HAP-1 (cell line): ENCODE measurements around the gene ALDH9A1.
"Not testable (repeated sequence)": the region's sequence is repeated elsewhere in the genome, so short reads cannot be mapped to it uniquely, and the experiment has no call there.

Experiments
- DNase-seq, 2 experiments: peaks; one replicate each; pipeline ENCODE4 v3.0.0-alpha.2; 2016 to 2020; ENCODE audit warnings: low spot score in 2 of 2
- H3K27me3 ChIP-seq: fragments of 250-450 bp; sonication (Bioruptor Pico); 2 replicates; pipeline ENCODE4 v1.5.1; 2020; ENCODE audit warnings: low read depth, mild to moderate bottlenecking, moderate library complexity
- H3K36me3 ChIP-seq: fragments of 250-450 bp; sonication (Bioruptor Pico); replicated peaks from 2 replicates; pipeline ENCODE4 v1.5.1; 2020; ENCODE audit warnings: mild to moderate bottlenecking
- H3K4me1 ChIP-seq: fragments of 250-450 bp; sonication (Bioruptor Pico); 2 replicates; pipeline ENCODE4 v1.5.1; 2020; ENCODE audit warnings: mild to moderate bottlenecking
- H3K4me3 ChIP-seq: fragments of 250-450 bp; sonication (Bioruptor Pico); 2 replicates; pipeline ENCODE4 v1.5.1; 2020; ENCODE audit warnings: mild to moderate bottlenecking, moderate library complexity
- H3K9me3 ChIP-seq: fragments of 250-450 bp; sonication (Bioruptor Pico); 2 replicates; pipeline ENCODE4 v1.5.1; 2020; ENCODE audit warnings: mild to moderate bottlenecking, moderate library complexity
- in situ Hi-C: fragments of 300-500 bp; cut with MboI; formaldehyde crosslinking; loops from 3 replicates; pipeline ENCODE4 v1.14.3; 2020; ENCODE audit warnings: low sequenced_read_pairs, inconsistent platforms, mixed read lengths

ALDH9A1 gene

DNA sequence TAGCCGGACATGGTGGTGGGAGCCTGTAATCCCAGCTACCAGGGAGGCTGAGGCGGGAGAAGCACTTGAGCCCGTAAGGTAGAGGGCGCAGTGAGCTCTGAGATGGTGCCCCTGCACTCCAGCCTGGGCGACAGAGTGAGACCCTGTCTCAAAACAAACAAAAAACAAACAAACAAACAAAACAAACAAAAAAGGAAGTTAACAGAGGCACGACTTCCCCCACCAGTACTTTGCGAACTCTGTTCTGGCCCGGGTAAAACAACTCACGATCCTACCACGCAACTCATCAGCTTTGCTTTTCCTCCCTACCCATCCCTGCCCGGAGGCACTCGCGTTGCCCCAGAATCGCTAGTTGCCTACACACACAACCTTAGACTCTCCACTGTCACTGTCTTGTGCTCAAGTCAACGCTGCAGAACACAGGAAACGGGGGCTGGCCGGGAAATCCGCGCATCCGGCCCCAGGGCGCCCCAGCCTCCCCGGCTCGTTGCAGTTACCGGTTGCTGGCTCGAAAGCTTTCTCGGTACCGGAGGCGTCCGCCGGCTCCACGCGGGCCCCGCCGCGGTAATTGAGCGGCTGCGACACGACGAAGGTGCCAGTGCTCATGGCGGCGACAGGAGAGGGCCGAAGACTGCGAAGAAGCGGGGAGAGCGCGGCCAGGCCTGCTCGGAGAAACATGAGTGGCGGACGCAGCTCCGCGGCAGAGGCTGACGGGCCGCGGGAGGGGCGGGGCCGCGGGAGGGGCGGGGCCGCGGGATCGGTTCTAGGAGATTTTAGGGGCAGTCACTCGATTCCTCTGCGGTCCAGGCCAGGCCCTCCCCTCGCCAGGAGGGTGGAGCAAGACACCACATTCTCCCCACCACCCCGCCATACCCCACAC lies at the start of gene ALDH9A1:
Gene ALDH9A1 (minus strand): TSS at position 682 of the 880 bp plus-strand sequence. CDS start 4 bp downstream, at position 678.
- peak within 1 kb of the TSS; percentile 66 for H3K4me3 ChIP-seq
- peaks cover 5% of the 10 kb centered on the region; the same call in 1 of the 2 replicates for H3K36me3 ChIP-seq
- in situ Hi-C loops = no loop called here
- no peaks in the 10 kb centered on the region for H3K9me3 ChIP-seq
- H3K4me1 ChIP-seq = peaks cover 18% of the 10 kb centered on the region
- peak; percentile 90 to 96 for DNase-seq
- no peaks in the 10 kb centered on the region; the same call in 1 of the 2 replicates for H3K27me3 ChIP-seq

DNA sequence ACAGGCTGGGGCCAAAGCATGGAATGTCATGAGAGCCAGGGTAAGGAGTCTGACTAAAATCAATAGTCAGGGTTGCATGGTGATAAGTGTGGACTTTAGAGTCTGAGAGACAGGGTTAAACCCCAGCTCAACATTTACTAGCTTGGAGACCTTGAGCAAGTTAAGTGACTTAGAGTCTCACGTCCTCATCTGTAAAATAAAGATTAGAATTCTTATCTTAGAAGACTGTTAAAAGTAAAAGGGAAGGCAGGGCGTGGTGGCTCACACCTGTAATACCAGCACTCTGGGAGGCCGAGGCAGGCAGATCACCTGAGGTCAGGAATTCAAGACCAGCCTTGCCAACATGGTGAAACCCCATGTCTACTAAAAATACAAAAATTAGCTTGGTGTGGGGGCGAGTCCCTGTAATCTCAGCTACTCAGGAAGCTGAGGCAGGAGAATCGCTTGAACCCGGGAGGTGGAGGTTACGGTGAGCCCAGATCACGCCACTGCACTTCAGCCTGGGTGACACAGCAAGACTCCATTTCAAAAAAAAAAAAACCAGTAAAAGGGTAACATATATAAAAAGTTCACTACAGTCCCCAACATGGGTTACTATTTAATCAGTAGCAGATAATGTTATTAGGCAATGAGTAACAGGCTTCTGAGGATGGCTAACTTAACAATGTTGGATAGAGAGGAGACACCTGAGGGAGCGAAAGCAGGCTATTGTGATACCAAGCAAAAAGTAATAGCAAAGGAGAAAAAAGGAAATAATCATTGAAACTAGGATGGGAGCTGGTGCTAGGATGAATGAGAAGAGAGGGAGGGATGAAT lies 49.5 kb upstream of the ALDH9A1 start:
- Histone ChIP-seq H3K27me3 (no peaks in the 10 kb centered on the region), H3K4me1 (no peaks in the 10 kb centered on the region), H3K4me3 (no peak overlapping the region), H3K36me3 (peaks cover 8% of the 10 kb centered on the region), H3K9me3 (no peaks in the 10 kb centered on the region)
- in situ Hi-C loops = no loop called here
- DNase-seq = no peak

DNA sequence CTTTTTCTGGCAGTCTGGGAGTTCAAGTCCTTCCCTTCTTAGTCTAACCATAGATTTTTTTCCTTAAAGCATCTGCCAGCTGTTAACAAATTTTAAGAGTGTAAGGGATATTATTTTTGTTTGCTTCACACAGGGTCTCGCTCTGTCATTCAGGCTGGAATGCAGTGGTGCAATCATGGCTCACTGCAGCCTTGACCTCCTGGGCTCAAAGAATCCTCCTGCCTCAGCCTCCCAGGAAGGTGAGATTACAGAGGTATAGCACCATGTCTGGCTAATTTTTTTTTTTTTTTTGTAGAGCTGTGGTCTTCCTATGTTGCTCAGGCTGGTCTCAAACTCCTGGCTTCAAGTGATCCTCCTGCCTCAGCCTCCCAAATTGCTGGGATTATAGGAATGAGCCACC lies 46.6 kb upstream of the ALDH9A1 start:
- in situ Hi-C loops, H3K4me3 ChIP-seq, H3K27me3 ChIP-seq, H3K4me1 ChIP-seq, H3K9me3 ChIP-seq, DNase-seq: not testable (repeated sequence)
- peaks cover 24% of the 10 kb centered on the region for H3K36me3 ChIP-seq

DNA sequence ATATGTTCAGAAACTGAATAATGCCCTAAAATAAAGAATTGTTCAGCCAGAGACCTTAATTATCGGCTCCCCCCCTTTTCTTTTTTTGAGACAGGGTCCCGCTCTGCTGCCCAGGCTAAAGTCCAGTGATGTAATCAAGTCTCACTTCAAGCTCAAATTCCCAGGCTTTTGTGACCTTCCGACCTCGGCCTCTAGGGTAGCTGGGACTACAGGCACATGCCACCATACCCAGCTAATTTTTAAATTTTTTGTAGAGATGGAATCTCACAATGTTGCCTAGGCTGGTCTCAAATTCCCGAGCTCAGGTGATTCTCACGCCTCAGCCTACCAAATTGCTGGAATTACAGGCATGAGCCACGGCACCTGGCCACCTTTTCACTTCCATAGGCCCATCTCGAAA lies 43.8 kb upstream of the ALDH9A1 start:
- no peak for DNase-seq
- Histone ChIP-seq H3K36me3 (peaks cover 33% of the 10 kb centered on the region), H3K4me1 (no peaks in the 10 kb centered on the region), H3K9me3 (no peaks in the 10 kb centered on the region), H3K27me3 (no peaks in the 10 kb centered on the region), H3K4me3 (no peak overlapping the region)
- in situ Hi-C loops = no loop called here

DNA sequence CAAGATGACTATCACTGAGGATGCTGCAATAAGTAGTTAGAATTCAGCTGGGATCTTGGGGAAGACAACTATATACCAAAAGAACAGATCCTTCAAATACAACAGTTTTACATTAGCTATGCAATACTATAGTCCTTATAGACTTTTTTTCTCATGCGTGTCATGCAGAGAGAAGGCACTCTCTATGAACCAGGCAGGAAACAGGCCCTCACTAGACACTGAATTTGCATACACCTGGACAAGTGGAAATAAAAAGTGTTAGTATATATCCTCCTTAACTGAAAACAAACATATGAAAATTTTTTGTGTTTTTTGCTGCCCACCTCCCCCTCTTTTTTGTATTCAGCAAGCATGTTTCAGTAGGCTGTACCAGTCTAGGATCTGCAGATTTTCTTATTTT lies 40.4 kb upstream of the ALDH9A1 start:
- H3K4me1 ChIP-seq = no peaks in the 10 kb centered on the region
- no peak overlapping the region for H3K4me3 ChIP-seq
- no peaks in the 10 kb centered on the region for H3K27me3 ChIP-seq
- no peak for DNase-seq
- H3K36me3 ChIP-seq = peaks cover 28% of the 10 kb centered on the region
- in situ Hi-C loops = no loop called here
- H3K9me3 ChIP-seq = no peaks in the 10 kb centered on the region

DNA sequence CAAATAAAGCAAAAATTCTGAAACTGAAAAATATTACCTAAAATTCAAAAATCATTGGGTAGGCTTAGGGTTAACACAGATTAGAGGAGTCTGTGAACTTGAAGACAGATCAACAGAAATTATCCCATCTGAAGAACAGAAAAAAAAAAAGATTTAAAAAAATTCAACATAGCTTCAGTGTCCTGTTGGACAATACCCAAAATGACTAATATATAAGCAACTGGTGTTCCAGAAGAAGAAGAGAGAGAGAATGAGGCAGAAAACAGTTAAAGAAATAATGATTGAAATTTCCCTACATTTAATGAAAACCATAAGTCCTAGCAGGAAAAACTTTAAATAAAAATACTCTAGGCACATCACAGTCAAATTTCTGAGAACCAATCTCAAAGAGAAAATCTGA lies 38.8 kb upstream of the ALDH9A1 start:
- DNase-seq = no peak
- H3K4me1 ChIP-seq = no peaks in the 10 kb centered on the region
- no peak overlapping the region for H3K4me3 ChIP-seq
- no peaks in the 10 kb centered on the region for H3K9me3 ChIP-seq
- no peaks in the 10 kb centered on the region for H3K27me3 ChIP-seq
- H3K36me3 ChIP-seq = peaks cover 28% of the 10 kb centered on the region
- in situ Hi-C loops = no loop called here

DNA sequence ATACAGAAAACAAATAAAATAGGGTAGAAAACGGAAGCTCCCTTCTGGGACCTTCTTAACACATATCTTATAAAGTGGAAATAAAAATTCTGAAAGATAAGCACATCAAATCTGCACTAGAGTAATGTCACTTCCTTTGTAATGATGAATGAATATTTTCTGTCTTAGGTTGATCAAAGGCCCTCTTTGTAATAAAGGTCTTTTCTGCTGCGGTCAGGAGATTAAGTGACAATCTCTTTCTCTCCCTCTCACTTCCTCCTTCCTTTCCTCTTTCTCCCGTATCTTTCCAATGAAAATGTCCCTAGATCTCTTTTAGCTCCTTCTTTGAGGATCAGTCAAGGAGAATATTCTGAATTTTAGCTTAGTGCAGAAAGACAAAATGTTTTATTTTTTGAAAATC lies 36.5 kb upstream of the ALDH9A1 start:
- no peaks in the 10 kb centered on the region for H3K4me1 ChIP-seq
- in situ Hi-C loops = no loop called here
- no peak overlapping the region for H3K4me3 ChIP-seq
- no peaks in the 10 kb centered on the region for H3K9me3 ChIP-seq
- H3K36me3 ChIP-seq = peaks cover 15% of the 10 kb centered on the region
- no peaks in the 10 kb centered on the region for H3K27me3 ChIP-seq
- DNase-seq = no peak

DNA sequence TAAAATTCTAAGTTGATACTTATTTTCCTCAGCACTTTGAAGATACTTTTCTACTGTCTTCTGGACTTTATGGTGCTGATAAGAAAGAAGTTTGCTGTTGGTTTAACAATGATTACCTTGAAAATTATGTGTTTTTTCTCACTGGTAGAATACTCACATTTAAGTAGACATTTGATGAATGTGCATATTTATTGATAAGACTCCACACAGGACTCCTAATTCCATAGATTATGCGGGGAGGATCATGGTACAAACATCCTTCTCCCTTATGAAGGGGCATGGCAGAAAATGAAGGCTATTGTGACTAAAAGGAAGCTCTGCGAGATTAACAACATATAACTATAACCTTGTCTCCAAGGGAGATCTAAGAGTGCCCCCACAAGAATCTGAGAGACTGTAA lies 28.5 kb upstream of the ALDH9A1 start:
- in situ Hi-C loops = no loop called here
- no peaks in the 10 kb centered on the region for H3K9me3 ChIP-seq

DNA sequence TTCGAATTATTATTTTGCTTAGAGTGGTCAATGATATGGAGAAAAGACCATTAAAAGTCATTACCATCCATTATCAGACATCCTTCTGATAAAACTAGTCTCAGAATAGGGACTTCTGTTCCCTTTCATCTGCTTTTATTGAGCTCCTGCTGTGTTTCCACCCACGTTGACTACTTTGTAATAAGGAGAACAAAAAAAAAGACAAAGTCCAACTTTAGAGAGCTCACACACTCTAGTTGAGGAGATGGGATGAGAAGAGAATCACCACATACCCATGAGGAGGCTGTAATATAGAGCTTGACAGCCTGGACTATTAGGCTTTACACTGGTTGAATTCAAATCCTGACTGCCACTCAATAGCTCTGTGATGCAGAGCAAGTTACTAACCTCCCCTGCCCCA lies 27.8 kb upstream of the ALDH9A1 start:
- H3K9me3 ChIP-seq = no peaks in the 10 kb centered on the region
- peaks cover 15% of the 10 kb centered on the region for H3K36me3 ChIP-seq
- H3K4me3 ChIP-seq = no peak overlapping the region
- no peak for DNase-seq
- in situ Hi-C loops = no loop called here
- no peaks in the 10 kb centered on the region for H3K27me3 ChIP-seq
- peaks cover 3% of the 10 kb centered on the region; the same call in 1 of the 2 replicates for H3K4me1 ChIP-seq

More for the DNA sequence above, 28.5 kb upstream of the ALDH9A1 start:
- Histone ChIP-seq H3K27me3 (no peaks in the 10 kb centered on the region), H3K36me3 (peaks cover 18% of the 10 kb centered on the region), H3K4me1 (no peaks in the 10 kb centered on the region), H3K4me3 (no peak overlapping the region)
- DNase-seq = no peak

DNA sequence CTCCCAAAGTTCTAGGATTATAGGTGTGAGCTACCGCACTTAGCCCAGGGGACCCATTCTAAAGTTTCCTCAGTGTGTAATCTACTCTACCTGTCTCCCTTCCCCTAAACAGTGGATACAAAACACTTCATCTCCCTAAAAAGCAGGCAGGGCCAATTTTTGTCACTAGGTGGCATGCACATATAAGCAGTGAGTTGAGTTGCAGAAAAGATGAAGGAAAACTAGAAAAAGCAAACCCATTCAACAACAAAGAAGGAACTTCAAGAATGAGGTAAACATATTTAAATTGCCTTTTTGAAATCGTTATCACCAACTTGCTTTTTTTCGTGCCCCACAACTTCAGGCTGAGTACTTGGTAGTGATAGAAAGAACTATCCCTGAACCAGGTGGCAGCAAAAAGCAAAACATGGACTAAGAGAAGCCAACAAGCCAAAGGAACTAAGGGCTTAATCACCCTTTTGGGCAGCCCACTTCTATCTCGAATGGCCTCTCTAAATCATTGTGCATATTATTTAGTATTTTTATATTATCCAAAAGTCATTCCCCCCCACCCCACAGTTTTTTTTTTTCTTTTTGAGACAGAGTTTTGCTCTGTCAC lies 19.7 kb upstream of the ALDH9A1 start:
- Histone ChIP-seq H3K4me3 (no peak overlapping the region), H3K36me3 (no peaks in the 10 kb centered on the region), H3K4me1 (peaks cover 3% of the 10 kb centered on the region; the same call in 1 of the 2 replicates), H3K27me3 (no peaks in the 10 kb centered on the region; the same call in 1 of the 2 replicates), H3K9me3 (no peaks in the 10 kb centered on the region)
- DNase-seq = peak; percentile 52 to 65
- in situ Hi-C loops = no loop called here

DNA sequence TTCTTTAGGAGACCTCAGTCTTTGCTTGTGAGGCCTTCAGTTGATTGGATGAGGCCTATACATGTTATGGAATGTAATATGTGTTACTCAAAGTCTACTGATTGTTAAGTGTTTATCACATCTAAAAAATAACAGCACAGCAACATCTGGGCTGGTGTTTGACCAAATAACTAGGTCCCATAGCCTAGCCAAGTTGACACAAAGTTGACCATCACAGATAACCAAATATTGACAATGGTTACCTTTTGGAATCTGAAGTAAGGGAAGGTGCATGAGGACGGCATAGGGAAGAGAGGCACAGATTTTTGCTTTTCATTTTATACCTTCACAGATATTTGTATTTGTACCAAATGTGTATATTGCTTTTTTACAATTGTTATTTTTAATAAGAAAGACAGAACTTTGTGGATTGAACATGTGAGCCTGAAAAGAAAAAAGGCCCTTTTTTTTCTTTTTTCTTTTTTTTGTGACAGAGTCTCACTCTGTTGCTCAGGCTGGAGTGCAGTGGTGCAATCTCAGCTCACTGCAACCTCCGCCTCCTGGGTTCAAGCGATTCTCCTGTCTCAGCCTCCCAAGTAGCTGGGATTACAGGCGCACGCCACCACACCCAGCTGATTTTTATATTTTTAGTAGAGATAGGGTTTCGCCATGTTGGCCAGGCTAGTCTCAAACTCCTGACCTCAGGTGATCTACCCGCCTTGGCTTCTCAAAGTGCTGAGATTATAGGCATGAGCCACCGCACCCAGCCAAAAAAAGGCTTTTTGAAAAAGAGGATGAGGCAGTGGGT lies 18.1 kb upstream of the ALDH9A1 start:
- H3K27me3 ChIP-seq, H3K36me3 ChIP-seq, DNase-seq, H3K4me3 ChIP-seq, H3K9me3 ChIP-seq, in situ Hi-C loops, H3K4me1 ChIP-seq: not testable (repeated sequence)

DNA sequence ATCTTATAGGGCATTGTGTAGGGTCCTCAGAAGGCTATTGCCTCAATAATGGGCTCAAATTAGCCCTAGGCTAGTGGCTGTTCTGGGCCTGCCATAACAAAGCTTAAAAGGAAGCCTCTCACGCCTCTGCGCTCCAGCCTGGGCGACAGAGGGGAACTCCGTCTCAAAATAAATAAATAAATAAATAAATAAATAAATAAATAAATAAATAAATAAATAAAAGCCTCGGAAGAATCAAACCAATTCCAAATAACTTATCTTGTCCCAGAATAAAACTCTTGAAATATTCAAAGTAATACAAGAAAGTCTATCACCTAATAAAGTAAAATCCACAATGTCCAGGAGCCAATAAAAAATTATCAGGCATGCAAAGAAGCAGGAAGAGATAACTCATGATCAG lies 14.4 kb upstream of the ALDH9A1 start:
- Histone ChIP-seq H3K4me1 (no peaks in the 10 kb centered on the region), H3K36me3 (no peaks in the 10 kb centered on the region), H3K4me3 (no peak overlapping the region), H3K27me3 (peaks cover 3% of the 10 kb centered on the region; the same call in 1 of the 2 replicates), H3K9me3 (no peaks in the 10 kb centered on the region)
- no peak for DNase-seq
- in situ Hi-C loops = no loop called here
